Activated CD8-positive, alpha-beta memory T cell treated with anti-CD3 and anti-CD28 coated beads, Interleukin-2, amount 10 ng/mL, durations not matched to agents 7 days and 5 days (primary cell): Measurements from ENCODE around the gene GTF3C5. TPM values are rescaled to one million over a fixed set of nuclear protein-coding genes. Genes with fewer than 3 reads are reported as not detected.
"Not testable (repeated sequence)": the region's sequence is repeated elsewhere in the genome, so short reads cannot be mapped to it uniquely, and the experiment has no call there.

Source experiments
- ATAC-seq: fragments of 150-1000 bp; cut with Tn5 transposase; one replicate; pipeline ENCODE4 v1.10.0; 2021; ENCODE audit warnings: moderate library complexity
- CTCF ChIA-PET: fragments of 350-600 bp; sonication (Branson Sonifier 250); formaldehyde crosslinking; loops from one replicate; lab custom pipeline; 2021; ENCODE audit warnings: antibody characterized with exemption; lab: Charles Lee
- DNase-seq: peaks from one replicate; pipeline ENCODE4 v3.0.0-alpha.2; 2020
- H3K27ac Mint-ChIP-seq: one replicate; pipeline ENCODE4 v1.8.0; 2021; ENCODE audit warnings: mild to moderate bottlenecking, mixed read lengths
- H3K27me3 Mint-ChIP-seq: one replicate; pipeline ENCODE4 v1.8.0; 2021; ENCODE audit warnings: mixed read lengths
- H3K36me3 Mint-ChIP-seq: one replicate; pipeline ENCODE4 v1.8.0; 2021; ENCODE audit warnings: mild to moderate bottlenecking, mixed read lengths
- H3K4me1 Mint-ChIP-seq: one replicate; pipeline ENCODE4 v1.8.0; 2021; ENCODE audit warnings: mixed read lengths
- H3K4me3 Mint-ChIP-seq: one replicate; pipeline ENCODE4 v1.8.0; 2021; ENCODE audit warnings: mild to moderate bottlenecking, moderate library complexity, mixed read lengths
- H3K9me3 Mint-ChIP-seq: one replicate; pipeline ENCODE4 v1.8.0; 2022; ENCODE audit warnings: low read depth, mixed read lengths
- total RNA-seq, 2 experiments: library from RNA; stranded (reverse); gene quantifications; one replicate each; pipeline ENCODE4 v1.2.3, GENCODE V29; 2021

GTF3C5 gene
- total RNA-seq, 2 experiments from 2014 or later = 83.8 to 89.0 TPM

DNA sequence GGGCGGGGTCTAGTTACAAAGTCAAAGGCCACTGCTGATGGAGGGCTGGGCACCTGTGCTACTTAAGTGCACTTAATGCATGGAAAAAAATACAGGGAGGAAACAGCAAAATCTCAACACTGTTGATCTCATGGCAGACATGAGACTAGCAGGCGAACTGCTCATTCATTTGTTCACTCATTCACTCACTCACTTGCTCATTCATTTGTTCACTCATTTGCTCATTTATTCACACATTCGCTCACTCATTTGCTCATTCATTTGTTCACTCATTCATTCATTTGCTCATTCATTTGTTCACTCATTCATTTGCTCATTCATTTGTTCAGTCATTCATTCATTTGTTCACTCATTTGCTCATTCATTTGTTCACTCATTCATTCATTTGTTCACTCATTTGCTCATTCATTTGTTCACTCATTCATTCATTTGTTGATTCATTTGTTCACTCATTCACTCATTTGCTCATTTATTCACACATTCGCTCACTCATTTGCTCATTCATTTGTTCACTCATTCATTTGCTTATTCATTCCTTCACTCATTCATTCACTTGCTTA, 40.7 kb upstream of the GTF3C5 start:
- peak; percentile 34 for ATAC-seq

GRCh38 chr9:132990781-132991180, 40.0 kb upstream of the GTF3C5 start:
- Mint-ChIP-seq H3K4me1 (peaks cover 25% of the 10 kb centered on the region), H3K27ac (no peak overlapping the region), H3K36me3 (no peaks in the 10 kb centered on the region), H3K9me3 (peaks cover 2% of the 10 kb centered on the region), H3K27me3 (peaks cover 53% of the 10 kb centered on the region), H3K4me3 (no peak overlapping the region)
- ATAC-seq = no peak
- CTCF ChIA-PET = interaction anchor here (1.2 to 4.7 kb wide), 4 partner anchors 13 to 168 kb away, joined by 3 to 18 read pairs (median 3); partner anchors contain the start of gene GTF3C5
- no peak for DNase-seq

More for the DNA sequence above, 40.7 kb upstream of the GTF3C5 start:
- DNase-seq, H3K36me3 Mint-ChIP-seq, H3K27ac Mint-ChIP-seq, H3K4me3 Mint-ChIP-seq, H3K9me3 Mint-ChIP-seq: not testable (repeated sequence)
- CTCF ChIA-PET = interaction anchor here (1.2 kb wide), 1 partner anchor 12 kb away, joined by 3 read pairs; no protein-coding TSS in a partner anchor
- H3K27me3 Mint-ChIP-seq = peaks cover 53% of the 10 kb centered on the region
- peaks cover 25% of the 10 kb centered on the region for H3K4me1 Mint-ChIP-seq

- H3K27me3 Mint-ChIP-seq = peaks cover 45% of the 10 kb centered on the region
- peaks cover 2% of the 10 kb centered on the region for H3K9me3 Mint-ChIP-seq
- H3K36me3 Mint-ChIP-seq = no peaks in the 10 kb centered on the region
- H3K4me1 Mint-ChIP-seq = peaks cover 25% of the 10 kb centered on the region
- DNase-seq (peak; percentile 79), ATAC-seq (peak; percentile 63)
- CTCF ChIA-PET = interaction anchor here (1.1 to 4.7 kb wide), 6 partner anchors 10 to 167 kb away, joined by 3 to 18 read pairs (median 4); partner anchors contain the start of gene GTF3C5
- no peak overlapping the region for H3K4me3 Mint-ChIP-seq
- no peak overlapping the region for H3K27ac Mint-ChIP-seq
Measured at GRCh38 chr9:132991351-132992300, 39.2 kb upstream of the GTF3C5 start.

DNA sequence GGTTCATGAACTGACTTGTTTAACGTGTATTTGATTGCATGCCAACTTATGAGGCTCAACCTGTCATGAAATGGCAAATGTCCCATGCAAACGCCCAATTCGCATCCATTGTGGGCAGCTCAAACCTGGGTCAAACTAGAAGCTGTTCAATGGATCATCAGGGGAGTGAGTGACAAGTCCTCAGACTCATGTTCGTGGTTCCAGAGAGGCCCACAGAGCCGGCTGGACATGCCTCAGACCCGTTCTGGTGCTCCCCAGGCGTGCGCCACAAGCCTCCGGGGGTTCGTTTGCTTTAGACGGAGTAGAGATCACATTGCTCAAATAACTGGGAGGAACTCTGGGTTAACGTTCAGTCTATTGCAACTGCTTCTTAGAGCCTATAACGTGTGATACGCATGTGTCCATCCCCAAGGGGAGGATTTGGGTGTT, 37.3 kb upstream of the GTF3C5 start:
- no peak for DNase-seq
- no peaks in the 10 kb centered on the region for H3K36me3 Mint-ChIP-seq
- CTCF ChIA-PET = interaction anchor here (2.6 to 4.7 kb wide), 2 partner anchors 16 to 29 kb away, joined by 8 to 18 read pairs; no protein-coding TSS in a partner anchor
- H3K4me1 Mint-ChIP-seq = peaks cover 25% of the 10 kb centered on the region
- H3K27ac Mint-ChIP-seq = no peak overlapping the region
- peaks cover 2% of the 10 kb centered on the region for H3K9me3 Mint-ChIP-seq
- H3K27me3 Mint-ChIP-seq = peaks cover 51% of the 10 kb centered on the region
- H3K4me3 Mint-ChIP-seq = no peak overlapping the region
- ATAC-seq = no peak

- Mint-ChIP-seq H3K4me3 (no peak overlapping the region), H3K27ac (no peak overlapping the region), H3K36me3 (no peaks in the 10 kb centered on the region), H3K4me1 (peaks cover 25% of the 10 kb centered on the region), H3K9me3 (peaks cover 2% of the 10 kb centered on the region), H3K27me3 (peaks cover 57% of the 10 kb centered on the region)
- DNase-seq (peak; percentile 57), ATAC-seq (peak; percentile 35)
- CTCF ChIA-PET = interaction anchor here (4.7 kb wide), 1 partner anchor 28 kb away, joined by 18 read pairs; no protein-coding TSS in a partner anchor
Measured at GRCh38 chr9:132994410-132995120, 36.2 kb upstream of the GTF3C5 start.

DNA sequence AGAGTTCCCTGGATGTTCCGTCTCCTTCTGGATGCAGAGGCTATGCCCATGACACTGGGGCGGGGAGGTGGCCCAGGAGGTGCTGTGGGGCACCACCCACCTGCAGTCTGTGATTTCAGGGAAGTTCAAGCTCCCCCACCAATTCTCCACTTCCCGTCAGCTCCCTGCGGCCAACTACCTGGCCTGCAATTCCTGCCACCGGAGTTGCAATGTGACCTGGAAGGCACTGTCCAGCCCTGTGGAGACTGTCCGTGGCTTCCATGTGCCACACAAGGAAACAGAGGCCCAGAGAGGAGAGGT, 35.7 kb upstream of the GTF3C5 start:
- peaks cover 25% of the 10 kb centered on the region for H3K4me1 Mint-ChIP-seq
- ATAC-seq (no peak), DNase-seq (no peak)
- H3K27me3 Mint-ChIP-seq = peaks cover 59% of the 10 kb centered on the region
- no peak overlapping the region for H3K27ac Mint-ChIP-seq
- peaks cover 2% of the 10 kb centered on the region for H3K9me3 Mint-ChIP-seq
- H3K36me3 Mint-ChIP-seq = no peaks in the 10 kb centered on the region
- CTCF ChIA-PET = interaction anchor here (4.7 kb wide), 1 partner anchor 27 kb away, joined by 18 read pairs; no protein-coding TSS in a partner anchor
- no peak overlapping the region for H3K4me3 Mint-ChIP-seq

DNA sequence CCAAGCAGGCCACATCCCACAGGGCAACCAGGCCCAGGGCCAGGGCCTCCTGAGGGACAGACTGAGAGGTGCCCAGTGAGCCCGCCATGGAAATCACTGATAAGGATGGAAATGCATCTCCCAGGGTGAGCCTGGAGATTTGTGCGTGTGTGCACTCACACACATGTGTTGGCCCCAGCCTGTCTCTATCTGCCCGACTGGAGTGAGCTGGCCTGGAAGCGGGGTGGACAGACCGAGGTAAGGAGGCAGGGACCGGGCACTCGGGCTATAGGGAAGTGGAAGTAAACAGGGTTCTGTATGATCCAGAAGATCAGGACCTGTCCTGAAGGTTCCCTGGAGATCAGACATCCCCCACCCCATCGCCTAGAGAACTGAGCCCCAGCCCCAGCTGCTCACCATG, 34.9 kb upstream of the GTF3C5 start:
- no peak overlapping the region for H3K27ac Mint-ChIP-seq

DNA sequence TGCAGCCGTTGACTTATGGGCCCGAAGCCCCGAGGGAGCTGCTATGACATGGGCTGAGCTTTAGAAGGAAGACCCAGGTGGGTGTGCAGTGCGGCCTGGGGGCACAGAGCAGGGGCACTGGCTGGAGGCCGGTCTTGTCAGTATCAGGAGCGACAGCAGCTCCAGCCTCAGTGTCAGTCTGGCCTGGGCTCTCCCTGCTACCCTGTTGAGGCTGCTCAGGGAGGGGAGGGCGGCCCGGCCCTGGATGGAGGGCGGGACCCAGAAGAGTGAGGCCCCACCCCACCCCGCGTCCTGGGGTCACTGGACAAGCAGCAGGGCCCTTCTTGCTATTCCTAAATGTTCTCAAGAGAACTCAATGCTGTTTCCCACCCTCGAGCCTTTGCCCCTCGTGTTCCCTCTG, 34.3 kb upstream of the GTF3C5 start:
- Mint-ChIP-seq H3K9me3 (no peaks in the 10 kb centered on the region), H3K4me3 (no peak overlapping the region), H3K27ac (no peak overlapping the region), H3K27me3 (peaks cover 57% of the 10 kb centered on the region), H3K4me1 (peaks cover 23% of the 10 kb centered on the region), H3K36me3 (no peaks in the 10 kb centered on the region)
- CTCF ChIA-PET = interaction anchor here (1.3 to 4.6 kb wide), 2 partner anchors 18 to 26 kb away, joined by 4 to 15 read pairs; partner anchors contain the start of gene GFI1B
- DNase-seq (no peak), ATAC-seq (no peak)

More for the DNA sequence above, 34.9 kb upstream of the GTF3C5 start:
- ATAC-seq (no peak), DNase-seq (no peak)
- CTCF ChIA-PET = interaction anchor here (1.3 kb wide), 1 partner anchor 18 kb away, joined by 4 read pairs; the partner anchor contains the start of gene GFI1B
- H3K4me3 Mint-ChIP-seq = no peak overlapping the region
- H3K4me1 Mint-ChIP-seq = peaks cover 25% of the 10 kb centered on the region
- peaks cover 60% of the 10 kb centered on the region for H3K27me3 Mint-ChIP-seq
- no peaks in the 10 kb centered on the region for H3K36me3 Mint-ChIP-seq
- H3K9me3 Mint-ChIP-seq = no peaks in the 10 kb centered on the region

- H3K4me1 Mint-ChIP-seq = peaks cover 17% of the 10 kb centered on the region
- H3K27ac Mint-ChIP-seq = no peak overlapping the region
- DNase-seq = no peak
- H3K9me3 Mint-ChIP-seq = no peaks in the 10 kb centered on the region
- H3K36me3 Mint-ChIP-seq = no peaks in the 10 kb centered on the region
- CTCF ChIA-PET = interaction anchor here (4.6 kb wide), 1 partner anchor 25 kb away, joined by 15 read pairs; no protein-coding TSS in a partner anchor
- peaks cover 56% of the 10 kb centered on the region for H3K27me3 Mint-ChIP-seq
- H3K4me3 Mint-ChIP-seq = no peak overlapping the region
- ATAC-seq = no peak
Measured at GRCh38 chr9:132997591-132997990, 33.2 kb upstream of the GTF3C5 start.

DNA sequence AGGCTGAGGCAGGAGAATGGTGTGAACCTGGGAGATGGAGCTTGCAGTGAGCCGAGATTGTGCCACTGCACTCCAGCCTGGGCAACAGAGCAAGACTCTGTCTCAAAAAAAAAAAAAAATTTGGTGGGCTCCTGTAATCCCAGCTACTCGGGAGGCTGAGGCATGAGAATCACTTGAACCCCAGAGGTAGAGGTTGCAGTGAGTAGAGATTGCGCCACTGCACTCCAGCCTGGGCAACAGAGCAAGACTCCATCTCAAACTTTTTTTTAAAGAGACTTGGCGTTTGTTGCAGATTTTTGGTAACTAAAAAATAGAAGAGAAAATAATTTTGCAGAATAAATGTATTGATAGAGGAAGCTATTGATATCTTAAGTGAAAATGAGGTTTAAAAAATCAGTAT, 32.6 kb upstream of the GTF3C5 start:
- DNase-seq, H3K36me3 Mint-ChIP-seq, ATAC-seq, H3K27ac Mint-ChIP-seq, H3K9me3 Mint-ChIP-seq, H3K4me3 Mint-ChIP-seq: not testable (repeated sequence)
- peaks cover 56% of the 10 kb centered on the region for H3K27me3 Mint-ChIP-seq
- CTCF ChIA-PET = interaction anchor here (4.6 kb wide), 1 partner anchor 24 kb away, joined by 15 read pairs; no protein-coding TSS in a partner anchor
- H3K4me1 Mint-ChIP-seq = peaks cover 22% of the 10 kb centered on the region

DNA sequence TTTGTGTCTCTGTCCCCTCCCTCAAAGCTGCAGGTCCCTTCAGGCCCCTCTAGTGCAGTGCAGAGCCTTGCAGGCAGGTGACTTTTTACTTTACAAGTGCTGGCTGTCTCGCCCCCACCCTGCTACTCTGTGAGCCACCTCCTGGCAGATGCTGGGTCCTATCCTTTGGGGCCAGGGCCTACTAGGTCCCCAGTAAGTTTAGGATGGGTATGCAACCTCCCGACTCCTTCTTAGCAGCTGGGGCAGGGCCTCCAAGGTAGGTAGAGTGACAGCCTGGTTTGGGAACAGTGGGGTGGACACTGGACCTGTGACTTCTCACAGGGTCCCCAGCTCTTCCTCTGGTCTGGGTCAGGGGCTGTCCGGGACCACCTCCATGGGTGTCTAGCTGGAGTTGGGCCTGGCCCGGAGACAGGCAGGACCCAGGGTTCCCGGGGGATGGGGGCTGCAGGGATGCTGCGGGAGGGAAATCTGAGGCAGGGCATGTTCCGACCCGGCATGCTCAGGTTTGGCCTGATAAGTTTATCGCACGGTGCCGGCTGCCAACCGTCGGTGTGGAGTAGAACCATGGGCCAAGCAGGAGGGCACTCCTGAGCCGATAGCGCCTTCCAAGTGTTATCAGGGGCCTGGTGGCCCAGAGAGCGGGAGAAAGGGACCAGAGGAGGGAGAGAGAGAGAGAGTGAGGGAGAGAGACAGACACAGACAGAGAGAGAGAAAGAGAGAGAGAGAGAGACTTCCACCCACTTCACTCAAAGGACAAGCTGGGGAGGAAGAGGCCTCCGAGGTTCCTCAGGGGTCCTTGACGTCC, 31.8 kb upstream of the GTF3C5 start:
- ATAC-seq = no peak
- CTCF ChIA-PET = interaction anchor here (4.6 kb wide), 1 partner anchor 23 kb away, joined by 15 read pairs; no protein-coding TSS in a partner anchor
- H3K4me1 Mint-ChIP-seq = peaks cover 25% of the 10 kb centered on the region
- peaks cover 54% of the 10 kb centered on the region for H3K27me3 Mint-ChIP-seq
- H3K27ac Mint-ChIP-seq = no peak overlapping the region
- no peaks in the 10 kb centered on the region for H3K9me3 Mint-ChIP-seq
- no peak for DNase-seq
- no peaks in the 10 kb centered on the region for H3K36me3 Mint-ChIP-seq
- no peak overlapping the region for H3K4me3 Mint-ChIP-seq
